RKO (cell line): Measurements from ENCODE around the gene APLP2.
A peak's percentile ranks its signal among the peaks of the same experiment; 100 is the strongest.

Experiments used
- DNase-seq: peaks from one replicate; pipeline ENCODE4 v3.0.0-alpha.2; 2016; ENCODE audit warnings: low spot score

APLP2 gene

GRCh38 chr11:130146796-130147195, 77.1 kb downstream of the APLP2 start:
- DNase-seq = no peak

GRCh38 chr11:130148796-130149326, 79.2 kb downstream of the APLP2 start:
- no peak for DNase-seq

- no peak for DNase-seq
These were observed 81.1 kb downstream of the APLP2 start for GRCh38 chr11:130150790-130151189.

- DNase-seq = no peak
These were observed 81.5 kb downstream of the APLP2 start for GRCh38 chr11:130151196-130151595.

GRCh38 chr11:130156108-130157022, 86.7 kb downstream of the APLP2 start:
- peak; percentile 10 for DNase-seq

- DNase-seq = no peak
These were observed 87.4 kb downstream of the APLP2 start for GRCh38 chr11:130157101-130157500.

- DNase-seq = no peak
These were observed 88.1 kb downstream of the APLP2 start for GRCh38 chr11:130157840-130158239.

GRCh38 chr11:130159139-130159538, 89.4 kb downstream of the APLP2 start:
- no peak for DNase-seq

GRCh38 chr11:130159657-130160497, 90.2 kb downstream of the APLP2 start, which contains the start of gene ST14:
Gene ST14, plus strand, starts transcription at chr11:130159782. Its CDS starts 198 bp downstream, at chr11:130159980.
- no peak for DNase-seq

- no peak for DNase-seq
These were observed 90.9 kb downstream of the APLP2 start for GRCh38 chr11:130160498-130161155.

- no peak for DNase-seq
These were observed 91.9 kb downstream of the APLP2 start for GRCh38 chr11:130161441-130162145.

- no peak for DNase-seq
These were observed 93.0 kb downstream of the APLP2 start for GRCh38 chr11:130162733-130163132.

GRCh38 chr11:130163346-130164220, 93.9 kb downstream of the APLP2 start:
- no peak for DNase-seq

GRCh38 chr11:130164221-130164570, 94.5 kb downstream of the APLP2 start:
- no peak for DNase-seq

GRCh38 chr11:130165601-130166456, 96.1 kb downstream of the APLP2 start:
- DNase-seq = no peak

GRCh38 chr11:130166457-130166784, 96.7 kb downstream of the APLP2 start:
- peak; percentile 94 for DNase-seq

GRCh38 chr11:130167146-130167545, 97.5 kb downstream of the APLP2 start:
- no peak for DNase-seq

GRCh38 chr11:130168105-130168504, 98.4 kb downstream of the APLP2 start:
- peak; percentile 16 for DNase-seq

GRCh38 chr11:130170345-130170744, 100.7 kb downstream of the APLP2 start:
- DNase-seq = no peak

- no peak for DNase-seq
These were observed 101.8 kb downstream of the APLP2 start for GRCh38 chr11:130171534-130171933.
